ENCODE measurements around the gene RGL2. TPM values are rescaled to one million over a fixed set of nuclear protein-coding genes. Genes with fewer than 3 reads are reported as not detected.
"Not testable (repeated sequence)": the region's sequence is repeated elsewhere in the genome, so short reads cannot be mapped to it uniquely, and the experiment has no call there.

RGL2 gene
- 41.9 TPM for polyA plus RNA-seq (2013, experiment 1 of 2)
- polyA plus RNA-seq (2013, experiment 2 of 2), result 41.2 TPM

DNA sequence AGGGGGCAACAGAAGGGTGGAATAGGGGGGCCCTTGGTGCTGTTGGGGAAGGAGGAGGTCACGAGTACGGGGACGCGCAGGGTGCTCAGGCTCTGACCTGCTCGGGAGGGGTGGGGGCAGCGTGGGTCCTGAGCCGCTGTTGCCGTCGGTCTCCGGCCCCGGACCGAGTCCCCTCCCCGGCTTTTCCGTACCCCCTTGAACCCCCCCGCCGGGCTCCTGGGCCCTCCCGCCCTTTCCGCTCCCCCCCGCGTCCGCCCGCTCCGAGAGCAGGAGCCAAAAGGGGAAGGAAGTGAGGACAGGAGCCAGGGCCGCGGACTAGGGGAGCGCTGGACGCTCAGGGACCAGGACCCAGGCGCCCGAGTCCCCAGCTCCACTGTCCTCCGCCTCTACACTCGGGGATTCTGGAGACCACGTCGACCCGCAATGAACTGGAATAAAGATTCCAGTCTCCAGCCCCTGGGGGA is at the start of gene RGL2:
Gene RGL2, minus strand, starts transcription at position 170 of the 464 bp plus-strand sequence. CDS start 332 bp downstream, outside the sequence.
- no peaks in the 10 kb centered on the region for H3K36me3 ChIP-seq (ENCODE audit: control insufficient read depth, insufficient read depth, low read length)
- H3K4me2 ChIP-seq (ENCODE audit: low read length), result peak within 1 kb of the TSS; percentile 98
- H2AK5ac ChIP-seq (ENCODE audit: low read length), result peak within 1 kb of the TSS; percentile 93
- peak within 1 kb of the TSS; percentile 66 for H4K8ac ChIP-seq (ENCODE audit: low read depth, low read length)
- no peaks in the 10 kb centered on the region for H3K4me1 ChIP-seq (ENCODE audit: control insufficient read depth, low read depth, low read length)
- H4K5ac ChIP-seq (ENCODE audit: low read length), result no peak within 1 kb of the TSS
- H3K4me3 ChIP-seq (ENCODE audit: low read length), result peak within 1 kb of the TSS; percentile 100
- H3K79me1 ChIP-seq (ENCODE audit: low read length), result peaks cover 8% of the 10 kb centered on the region
- peak within 1 kb of the TSS; percentile 100 for H3K9ac ChIP-seq (ENCODE audit: low read length)
- no peak within 1 kb of the TSS for H2BK15ac ChIP-seq (replicated peaks; ENCODE audit: low read depth)
- H3K79me2 ChIP-seq (ENCODE audit: control insufficient read depth, insufficient read depth, low read length), result peaks cover 11% of the 10 kb centered on the region
- peak within 1 kb of the TSS; percentile 48 for H3K4ac ChIP-seq (ENCODE audit: low read depth, low read length)
- WGBS (ENCODE audit: extremely low coverage, insufficient coverage, low lambda C conversion rate), result no CpG with 5 or more reads among the region's 34 CpGs
- H3K18ac ChIP-seq (ENCODE audit: low read length), result peak within 1 kb of the TSS; percentile 82
- H3K27ac ChIP-seq (ENCODE audit: low read depth, low read length), result peak within 1 kb of the TSS; percentile 99
- DNase-seq, result no peak
- peak within 1 kb of the TSS; percentile 80 for H3K23ac ChIP-seq (ENCODE audit: low read length)
- no peaks in the 10 kb centered on the region for H3K27me3 ChIP-seq (ENCODE audit: insufficient read depth, low read length, poor library complexity)
- no peak within 1 kb of the TSS for H2BK120ac ChIP-seq (ENCODE audit: low read depth, low read length)
- H2BK5ac ChIP-seq (ENCODE audit: low read length), result peak within 1 kb of the TSS; percentile 97
- peak within 1 kb of the TSS; percentile 100 for H3K56ac ChIP-seq (ENCODE audit: low read length)

GRCh38 chr6:33347816-33348215 is 49.1 kb upstream of the RGL2 start:
- Histone ChIP-seq H3K79me2 (ENCODE audit: control insufficient read depth, insufficient read depth, low read length) (no peaks in the 10 kb centered on the region), H3K27ac (ENCODE audit: low read depth, low read length) (no peak overlapping the region), H2BK120ac (ENCODE audit: low read depth, low read length) (no peak overlapping the region), H3K56ac (ENCODE audit: low read length) (no peak overlapping the region), H3K4me1 (ENCODE audit: control insufficient read depth, low read depth, low read length) (no peaks in the 10 kb centered on the region), H2BK15ac (replicated peaks; ENCODE audit: low read depth) (no peak overlapping the region), H3K79me1 (ENCODE audit: low read length) (no peaks in the 10 kb centered on the region), H4K8ac (ENCODE audit: low read depth, low read length) (no peak overlapping the region), H4K5ac (ENCODE audit: low read length) (no peak overlapping the region), H3K4ac (ENCODE audit: low read depth, low read length) (no peak overlapping the region), H3K23ac (ENCODE audit: low read length) (no peak overlapping the region), H3K4me2 (ENCODE audit: low read length) (no peak overlapping the region), H3K4me3 (ENCODE audit: low read length) (no peak overlapping the region), H3K36me3 (ENCODE audit: control insufficient read depth, insufficient read depth, low read length) (no peaks in the 10 kb centered on the region), H3K27me3 (ENCODE audit: insufficient read depth, low read length, poor library complexity) (no peaks in the 10 kb centered on the region), H2AK5ac (ENCODE audit: low read length) (no peak overlapping the region), H2BK5ac (ENCODE audit: low read length) (no peak overlapping the region), H3K9ac (ENCODE audit: low read length) (no peak overlapping the region), H3K18ac (ENCODE audit: low read length) (no peak overlapping the region)
- DNase-seq, result no peak
- WGBS (ENCODE audit: extremely low coverage, insufficient coverage, low lambda C conversion rate), result no CpG with 5 or more reads among the region's 5 CpGs

DNA sequence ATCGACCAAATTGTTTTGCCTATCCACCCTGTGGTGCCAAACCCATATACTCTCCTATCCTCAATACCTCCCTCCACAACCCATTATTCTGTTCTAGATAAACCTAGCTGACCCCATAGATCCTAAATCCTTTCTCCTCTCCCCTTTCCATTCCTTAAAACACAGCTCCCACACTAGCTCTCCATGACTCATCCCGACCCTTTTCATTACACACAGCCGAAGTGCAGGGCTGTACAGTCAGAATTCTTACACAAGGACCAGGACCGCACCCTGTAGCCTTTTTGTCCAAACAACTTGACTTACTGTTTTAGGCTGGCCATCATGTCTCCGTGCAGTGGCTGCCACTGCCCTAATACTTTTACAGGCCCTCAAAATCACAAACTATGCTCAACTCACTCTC is 48.2 kb upstream of the RGL2 start:
- not testable (repeated sequence) for H2BK120ac ChIP-seq (ENCODE audit: low read depth, low read length); H3K36me3 ChIP-seq (ENCODE audit: control insufficient read depth, insufficient read depth, low read length); H3K4ac ChIP-seq (ENCODE audit: low read depth, low read length); H3K27me3 ChIP-seq (ENCODE audit: insufficient read depth, low read length, poor library complexity); H3K79me1 ChIP-seq (ENCODE audit: low read length); H3K23ac ChIP-seq (ENCODE audit: low read length); H4K8ac ChIP-seq (ENCODE audit: low read depth, low read length); H3K27ac ChIP-seq (ENCODE audit: low read depth, low read length); H3K9ac ChIP-seq (ENCODE audit: low read length); H4K5ac ChIP-seq (ENCODE audit: low read length); H2AK5ac ChIP-seq (ENCODE audit: low read length); H3K4me1 ChIP-seq (ENCODE audit: control insufficient read depth, low read depth, low read length); H3K18ac ChIP-seq (ENCODE audit: low read length); H2BK5ac ChIP-seq (ENCODE audit: low read length); H3K4me3 ChIP-seq (ENCODE audit: low read length); H2BK15ac ChIP-seq (replicated peaks; ENCODE audit: low read depth); H3K79me2 ChIP-seq (ENCODE audit: control insufficient read depth, insufficient read depth, low read length); DNase-seq; H3K56ac ChIP-seq (ENCODE audit: low read length); H3K4me2 ChIP-seq (ENCODE audit: low read length)
- no CpG with 5 or more reads among the region's 5 CpGs for WGBS (ENCODE audit: extremely low coverage, insufficient coverage, low lambda C conversion rate)

DNA sequence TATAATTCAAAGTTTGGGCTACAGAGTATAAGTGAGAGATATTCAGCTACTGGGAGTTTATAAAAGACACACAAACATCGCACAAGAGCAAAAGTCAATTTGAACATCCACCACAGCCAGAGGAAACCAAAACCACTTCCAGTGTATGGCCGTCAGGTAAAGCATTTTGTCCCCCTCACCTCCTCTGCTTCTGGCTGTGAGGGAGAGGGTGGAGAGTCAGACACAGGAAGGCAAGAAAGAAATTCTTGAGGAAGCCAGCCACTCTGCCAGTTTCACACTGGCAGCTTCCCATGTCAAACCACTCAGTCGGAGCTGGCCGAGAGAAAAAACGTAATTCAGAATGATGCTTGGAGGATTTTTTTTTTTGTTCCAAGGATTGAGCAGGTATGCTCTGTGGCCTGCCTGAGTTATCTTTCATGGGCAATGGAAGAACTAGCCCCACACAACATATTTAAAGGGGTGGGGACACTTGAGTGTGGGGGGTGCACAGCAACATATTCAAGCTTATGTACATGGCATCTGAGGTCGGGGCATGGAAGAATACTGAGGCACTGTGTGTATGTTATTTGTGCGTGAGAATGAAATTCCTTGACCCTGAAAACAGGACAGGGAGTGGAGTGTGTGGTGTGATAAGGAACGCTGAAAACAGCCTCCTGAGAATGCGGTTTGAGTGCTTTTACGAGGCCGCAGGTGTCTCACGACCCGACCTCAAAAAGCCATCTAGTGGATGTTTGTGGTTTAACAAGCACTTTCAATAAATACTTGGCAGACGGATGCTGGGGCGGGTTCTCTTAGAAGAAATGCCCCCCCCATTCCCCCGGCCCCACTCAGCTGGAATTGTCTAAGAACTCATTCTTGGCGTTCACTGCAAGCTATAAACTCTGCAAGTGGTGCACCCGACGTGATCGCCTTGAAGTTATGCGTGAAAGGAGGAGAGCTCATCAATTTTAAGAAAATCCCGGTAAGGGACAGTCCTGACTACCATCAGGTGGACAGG is 46.3 kb upstream of the RGL2 start:
- H2BK120ac ChIP-seq (ENCODE audit: low read depth, low read length), result no peak overlapping the region
- H4K8ac ChIP-seq (ENCODE audit: low read depth, low read length), result no peak overlapping the region
- H2BK15ac ChIP-seq (replicated peaks; ENCODE audit: low read depth), result no peak overlapping the region
- DNase-seq, result peak; percentile 84
- no peaks in the 10 kb centered on the region for H3K79me1 ChIP-seq (ENCODE audit: low read length)
- no peaks in the 10 kb centered on the region for H3K79me2 ChIP-seq (ENCODE audit: control insufficient read depth, insufficient read depth, low read length)
- no peak overlapping the region for H4K5ac ChIP-seq (ENCODE audit: low read length)
- WGBS (ENCODE audit: extremely low coverage, insufficient coverage, low lambda C conversion rate), result no CpG with 5 or more reads among the region's 22 CpGs
- H3K4ac ChIP-seq (ENCODE audit: low read depth, low read length), result no peak overlapping the region
- H3K27me3 ChIP-seq (ENCODE audit: insufficient read depth, low read length, poor library complexity), result no peaks in the 10 kb centered on the region
- no peak overlapping the region for H3K4me2 ChIP-seq (ENCODE audit: low read length)
- H2BK5ac ChIP-seq (ENCODE audit: low read length), result no peak overlapping the region
- H2AK5ac ChIP-seq (ENCODE audit: low read length), result no peak overlapping the region
- no peak overlapping the region for H3K18ac ChIP-seq (ENCODE audit: low read length)
- H3K4me1 ChIP-seq (ENCODE audit: control insufficient read depth, low read depth, low read length), result no peaks in the 10 kb centered on the region
- no peak overlapping the region for H3K56ac ChIP-seq (ENCODE audit: low read length)
- H3K9ac ChIP-seq (ENCODE audit: low read length), result no peak overlapping the region
- no peak overlapping the region for H3K4me3 ChIP-seq (ENCODE audit: low read length)
- no peak overlapping the region for H3K27ac ChIP-seq (ENCODE audit: low read depth, low read length)
- no peaks in the 10 kb centered on the region for H3K36me3 ChIP-seq (ENCODE audit: control insufficient read depth, insufficient read depth, low read length)
- H3K23ac ChIP-seq (ENCODE audit: low read length), result no peak overlapping the region

- Histone ChIP-seq H3K4me3 (ENCODE audit: low read length) (no peak overlapping the region), H4K8ac (ENCODE audit: low read depth, low read length) (no peak overlapping the region), H3K4ac (ENCODE audit: low read depth, low read length) (no peak overlapping the region), H3K56ac (ENCODE audit: low read length) (no peak overlapping the region), H3K27me3 (ENCODE audit: insufficient read depth, low read length, poor library complexity) (no peaks in the 10 kb centered on the region), H2BK5ac (ENCODE audit: low read length) (no peak overlapping the region), H2BK15ac (replicated peaks; ENCODE audit: low read depth) (no peak overlapping the region), H3K23ac (ENCODE audit: low read length) (no peak overlapping the region), H3K79me1 (ENCODE audit: low read length) (no peaks in the 10 kb centered on the region), H4K5ac (ENCODE audit: low read length) (no peak overlapping the region), H2BK120ac (ENCODE audit: low read depth, low read length) (no peak overlapping the region), H3K4me1 (ENCODE audit: control insufficient read depth, low read depth, low read length) (no peaks in the 10 kb centered on the region), H3K27ac (ENCODE audit: low read depth, low read length) (no peak overlapping the region), H3K36me3 (ENCODE audit: control insufficient read depth, insufficient read depth, low read length) (no peaks in the 10 kb centered on the region), H3K4me2 (ENCODE audit: low read length) (no peak overlapping the region), H3K79me2 (ENCODE audit: control insufficient read depth, insufficient read depth, low read length) (no peaks in the 10 kb centered on the region), H3K18ac (ENCODE audit: low read length) (no peak overlapping the region), H3K9ac (ENCODE audit: low read length) (no peak overlapping the region), H2AK5ac (ENCODE audit: low read length) (no peak overlapping the region)
- WGBS (ENCODE audit: extremely low coverage, insufficient coverage, low lambda C conversion rate), result no CpG with 5 or more reads among the region's 6 CpGs
- no peak for DNase-seq
Observed at GRCh38 chr6:33343953-33344611, 45.3 kb upstream of the RGL2 start.

Measured in mesendoderm (in vitro differentiated cells).